NK-92 (cell line): ENCODE results near the gene CCR6.
"Not testable (repeated sequence)": the region's sequence is repeated elsewhere in the genome, so short reads cannot be mapped to it uniquely, and the experiment has no call there.

Experiments
- DNase-seq: peaks from one replicate; lab custom pipeline; 2025; ENCODE audit not compliant: unreplicated experiment; lab: John Stamatoyannopoulos, UW

CCR6 gene

GRCh38 chr6:167141667-167142432 is 19.0 kb downstream of the CCR6 start:
- DNase-seq: no peak

- no peak for DNase-seq
These were observed 19.5 kb downstream of the CCR6 start for GRCh38 chr6:167142433-167142761.

- no peak for DNase-seq
These were observed 20.1 kb downstream of the CCR6 start for GRCh38 chr6:167143041-167143440.

GRCh38 chr6:167145461-167145860 is 22.6 kb downstream of the CCR6 start:
- DNase-seq: no peak

- no peak for DNase-seq
These were observed 23.2 kb downstream of the CCR6 start for GRCh38 chr6:167146135-167146534.

- no peak for DNase-seq
These were observed 24.1 kb downstream of the CCR6 start for GRCh38 chr6:167146977-167147376.

GRCh38 chr6:167148021-167148420 is 25.1 kb downstream of the CCR6 start:
- DNase-seq: no peak

GRCh38 chr6:167148997-167149396 is 26.1 kb downstream of the CCR6 start:
- no peak for DNase-seq

- DNase-seq: no peak
These were observed 28.1 kb downstream of the CCR6 start for GRCh38 chr6:167150941-167151549.

GRCh38 chr6:167151648-167152047 is 28.8 kb downstream of the CCR6 start:
- no peak for DNase-seq

GRCh38 chr6:167152862-167153261 is 30.0 kb downstream of the CCR6 start:
- DNase-seq: no peak

- DNase-seq: no peak
These were observed 30.6 kb downstream of the CCR6 start for GRCh38 chr6:167153521-167153959.

GRCh38 chr6:167154291-167154690 is 31.4 kb downstream of the CCR6 start:
- no peak for DNase-seq

- no peak for DNase-seq
These were observed 32.0 kb downstream of the CCR6 start for GRCh38 chr6:167154895-167155294.

- DNase-seq: no peak
These were observed 34.5 kb downstream of the CCR6 start for GRCh38 chr6:167157414-167157813.

GRCh38 chr6:167157863-167158262 is 35.0 kb downstream of the CCR6 start, which contains the start of gene GPR31:
Gene GPR31 (minus strand): TSS chr6:167157980. CDS start chr6:167157831, 149 bp downstream.
- no peak for DNase-seq

- DNase-seq: no peak
These were observed 39.1 kb downstream of the CCR6 start for GRCh38 chr6:167161851-167162467.

GRCh38 chr6:167162591-167162990 is 39.7 kb downstream of the CCR6 start:
- no peak for DNase-seq

GRCh38 chr6:167163476-167164011 is 40.6 kb downstream of the CCR6 start:
- DNase-seq: no peak

GRCh38 chr6:167164261-167164660 is 41.4 kb downstream of the CCR6 start:
- DNase-seq: no peak

- DNase-seq: no peak
These were observed 43.1 kb downstream of the CCR6 start for GRCh38 chr6:167165858-167166471.

GRCh38 chr6:167167699-167168098 is 44.8 kb downstream of the CCR6 start:
- not testable (repeated sequence) for DNase-seq
